HG02571 (cell line): ENCODE measurements around the gene CAPG.
A peak's percentile ranks its signal among the peaks of the same experiment; 100 is the strongest.
"Not testable (repeated sequence)": the region's sequence is repeated elsewhere in the genome, so short reads cannot be mapped to it uniquely, and the experiment has no call there.

ENCODE experiments used
- ATAC-seq: cut with Tn5 transposase; IDR thresholded peaks from one replicate; pipeline ENCODE4 v1.9.1; 2021; ENCODE audit warnings: mild to moderate bottlenecking, moderate library complexity; ENCODE audit not compliant: unreplicated experiment

The CAPG gene

GRCh38 chr2:85421260-85422071, 11.3 kb upstream of the CAPG start:
- no peak for ATAC-seq

GRCh38 chr2:85420536-85421259, 10.5 kb upstream of the CAPG start:
- peak; percentile 64 for ATAC-seq

GRCh38 chr2:85419009-85419675, 9.0 kb upstream of the CAPG start:
- ATAC-seq = no peak

- peak; percentile 73 for ATAC-seq
These were observed 8.2 kb upstream of the CAPG start, which contains the start of gene SH2D6 for GRCh38 chr2:85418132-85419008. SH2D6 (plus strand) TSS chr2:85418714; CDS start chr2:85429466, 10,752 bp downstream.

GRCh38 chr2:85415980-85416650, 5.9 kb upstream of the CAPG start:
- ATAC-seq = no peak

GRCh38 chr2:85414761-85415553, 4.8 kb upstream of the CAPG start:
- ATAC-seq = no peak

- not testable (repeated sequence) for ATAC-seq
These were observed 4.2 kb upstream of the CAPG start for GRCh38 chr2:85414421-85414759.

GRCh38 chr2:85413592-85414420, 3.6 kb upstream of the CAPG start:
- ATAC-seq = no peak

- ATAC-seq = no peak
These were observed 1.2 kb upstream of the CAPG start for GRCh38 chr2:85411405-85411748.

GRCh38 chr2:85410584-85411404, 628 bp upstream of the CAPG start:
- no peak for ATAC-seq

- ATAC-seq = no peak
These were observed 4.7 kb downstream of the CAPG start for GRCh38 chr2:85405201-85406059.

GRCh38 chr2:85401844-85402243, 8.3 kb downstream of the CAPG start:
- no peak for ATAC-seq

- ATAC-seq = no peak
These were observed 8.7 kb downstream of the CAPG start for GRCh38 chr2:85401464-85401805.

- no peak for ATAC-seq
These were observed 9.4 kb downstream of the CAPG start for GRCh38 chr2:85400541-85401463.

- ATAC-seq = no peak
These were observed 10.1 kb downstream of the CAPG start for GRCh38 chr2:85400023-85400422.

- ATAC-seq = no peak
These were observed 11.0 kb downstream of the CAPG start for GRCh38 chr2:85399183-85399455.
